Loucy (cell line): ENCODE measurements around the gene BTBD9.

ENCODE experiments used
- H2AFZ ChIP-seq: fragments of 200-600 bp; sonication (generic); 2 replicates; pipeline ENCODE4 v1.6.0; 2016; ENCODE audit warnings: antibody characterized with exemption, mild to moderate bottlenecking, low read length, moderate library complexity
- H3F3A ChIP-seq: fragments of 200-600 bp; 2 replicates; pipeline ENCODE4 v1.6.0; 2016; ENCODE audit warnings: antibody characterized with exemption, low read depth, mild to moderate bottlenecking
- H3K27me3 ChIP-seq: fragments of 200-600 bp; sonication (generic); 2 replicates; pipeline ENCODE4 v1.6.1; 2014; ENCODE audit warnings: low read length, mild to moderate bottlenecking; ENCODE audit not compliant: insufficient read depth, poor library complexity, severe bottlenecking
- H3K36me3 ChIP-seq: fragments of 200-600 bp; sonication (generic); 2 replicates; pipeline ENCODE4 v1.6.1; 2016; ENCODE audit warnings: low read length; ENCODE audit not compliant: insufficient read depth
- H3K4me1 ChIP-seq: fragments of 200-600 bp; sonication (generic); 2 replicates; pipeline ENCODE4 v1.5.1; 2014; ENCODE audit warnings: low read length, mild to moderate bottlenecking; ENCODE audit not compliant: insufficient read depth, poor library complexity, severe bottlenecking
- H3K4me2 ChIP-seq: fragments of 200-600 bp; sonication (generic); 2 replicates; pipeline ENCODE4 v1.6.0; 2014; ENCODE audit warnings: antibody characterized with exemption, low read length, low read depth, mild to moderate bottlenecking; ENCODE audit not compliant: poor library complexity, severe bottlenecking
- H3K4me3 ChIP-seq: fragments of 200-600 bp; sonication (generic); 2 replicates; pipeline ENCODE4 v1.5.1; 2014; ENCODE audit warnings: low read length, mild to moderate bottlenecking, mixed read lengths; ENCODE audit not compliant: poor library complexity, severe bottlenecking
- H3K79me2 ChIP-seq: fragments of 200-600 bp; sonication (generic); 2 replicates; pipeline ENCODE4 v1.6.1; 2014; ENCODE audit warnings: low read length; ENCODE audit not compliant: insufficient read depth
- H3K9ac ChIP-seq: fragments of 200-600 bp; sonication (generic); 2 replicates; pipeline ENCODE4 v1.6.0; 2014; ENCODE audit warnings: mild to moderate bottlenecking, low read depth, low read length, moderate library complexity; ENCODE audit not compliant: poor library complexity, severe bottlenecking
- H3K9me2 ChIP-seq: fragments of 200-600 bp; sonication (generic); replicated peaks from 2 replicates; pipeline ENCODE4 v1.6.1; 2016; ENCODE audit warnings: low read depth, low read length, mixed read lengths
- H3K9me3 ChIP-seq: fragments of 200-600 bp; sonication (generic); 2 replicates; pipeline ENCODE4 v1.6.1; 2014; ENCODE audit warnings: mild to moderate bottlenecking, antibody characterized with exemption, low read length, low read depth; ENCODE audit not compliant: insufficient read depth
- H4K20me1 ChIP-seq: fragments of 200-600 bp; sonication (generic); 2 replicates; pipeline ENCODE4 v1.6.0; 2014; ENCODE audit warnings: antibody characterized with exemption, low read length, mild to moderate bottlenecking; ENCODE audit not compliant: insufficient read depth, poor library complexity, severe bottlenecking
- EZH2phosphoT487 ChIP-seq: fragments of 200-600 bp; IDR thresholded peaks from 2 replicates; pipeline ENCODE4 v1.6.1; 2018; ENCODE audit warnings: antibody characterized with exemption, mild to moderate bottlenecking, moderate library complexity, borderline replicate concordance
- TF ChIP-seq, protein P1 (sequence below): fragments of 200-600 bp; sonication (generic); conservative IDR thresholded peaks from 2 replicates; pipeline ENCODE4 v1.5.1; 2014; ENCODE audit warnings: mild to moderate bottlenecking, antibody characterized with exemption, low read length

Gene BTBD9

DNA sequence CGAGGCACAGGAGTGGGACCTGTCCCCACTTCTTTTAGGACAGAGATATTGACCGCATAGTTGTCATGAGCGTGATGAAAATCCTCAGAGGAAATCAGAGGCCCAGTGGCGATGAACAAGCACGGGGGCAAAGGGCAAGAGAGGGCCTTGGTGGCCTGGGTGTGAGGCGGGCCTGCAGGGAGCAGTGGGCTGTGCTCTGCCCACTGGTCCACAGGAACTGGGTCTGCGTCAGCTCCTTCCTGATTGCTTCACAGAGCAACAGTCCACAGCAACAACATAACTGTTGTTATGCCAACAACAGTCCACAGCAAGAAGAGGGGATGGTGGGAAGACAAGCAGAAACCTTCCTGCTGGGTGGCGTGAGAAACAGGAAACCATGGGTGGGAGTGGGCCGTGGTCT, 484.6 kb downstream of the BTBD9 start:
- Histone ChIP-seq H3K4me3 (no peak overlapping the region), H3F3A (no peaks in the 10 kb centered on the region), H2AFZ (no peak overlapping the region), H3K36me3 (peaks cover 24% of the 10 kb centered on the region; the same call in 1 of the 2 replicates), H3K9ac (no peak overlapping the region), H3K27me3 (no peaks in the 10 kb centered on the region), H3K79me2 (no peaks in the 10 kb centered on the region; the same call in 1 of the 2 replicates), H3K4me1 (no peaks in the 10 kb centered on the region), H3K4me2 (no peak overlapping the region), H3K9me3 (no peaks in the 10 kb centered on the region), H3K9me2 (no peaks in the 10 kb centered on the region), H4K20me1 (no peaks in the 10 kb centered on the region)
- TF ChIP-seq EZH2phosphoT487, result no peak
- TF ChIP-seq, protein P1, sequence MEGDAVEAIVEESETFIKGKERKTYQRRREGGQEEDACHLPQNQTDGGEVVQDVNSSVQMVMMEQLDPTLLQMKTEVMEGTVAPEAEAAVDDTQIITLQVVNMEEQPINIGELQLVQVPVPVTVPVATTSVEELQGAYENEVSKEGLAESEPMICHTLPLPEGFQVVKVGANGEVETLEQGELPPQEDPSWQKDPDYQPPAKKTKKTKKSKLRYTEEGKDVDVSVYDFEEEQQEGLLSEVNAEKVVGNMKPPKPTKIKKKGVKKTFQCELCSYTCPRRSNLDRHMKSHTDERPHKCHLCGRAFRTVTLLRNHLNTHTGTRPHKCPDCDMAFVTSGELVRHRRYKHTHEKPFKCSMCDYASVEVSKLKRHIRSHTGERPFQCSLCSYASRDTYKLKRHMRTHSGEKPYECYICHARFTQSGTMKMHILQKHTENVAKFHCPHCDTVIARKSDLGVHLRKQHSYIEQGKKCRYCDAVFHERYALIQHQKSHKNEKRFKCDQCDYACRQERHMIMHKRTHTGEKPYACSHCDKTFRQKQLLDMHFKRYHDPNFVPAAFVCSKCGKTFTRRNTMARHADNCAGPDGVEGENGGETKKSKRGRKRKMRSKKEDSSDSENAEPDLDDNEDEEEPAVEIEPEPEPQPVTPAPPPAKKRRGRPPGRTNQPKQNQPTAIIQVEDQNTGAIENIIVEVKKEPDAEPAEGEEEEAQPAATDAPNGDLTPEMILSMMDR, result no peak

DNA sequence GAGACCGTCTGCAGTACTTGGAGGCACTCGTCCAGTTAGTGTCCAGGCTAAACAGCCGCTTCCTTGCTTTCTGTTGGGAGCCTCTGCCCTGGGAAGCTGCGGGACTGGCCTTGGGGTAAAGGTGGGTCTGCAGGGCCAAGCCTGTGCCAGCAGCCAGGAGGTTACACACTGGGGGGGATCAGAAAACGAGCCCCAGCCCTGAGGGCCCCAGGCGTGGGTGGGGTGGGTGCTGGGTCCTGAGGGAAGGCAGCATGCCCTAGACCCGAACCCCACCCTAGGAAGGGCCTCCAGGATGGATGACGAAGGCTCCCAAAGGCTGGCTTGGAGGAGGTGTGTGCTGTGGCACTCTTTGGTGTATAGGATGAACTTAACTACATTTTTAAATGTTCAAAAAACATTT, 485.0 kb downstream of the BTBD9 start:
- Histone ChIP-seq H3K9ac (no peak overlapping the region), H3K4me2 (no peak overlapping the region), H3K4me1 (no peaks in the 10 kb centered on the region)

DNA sequence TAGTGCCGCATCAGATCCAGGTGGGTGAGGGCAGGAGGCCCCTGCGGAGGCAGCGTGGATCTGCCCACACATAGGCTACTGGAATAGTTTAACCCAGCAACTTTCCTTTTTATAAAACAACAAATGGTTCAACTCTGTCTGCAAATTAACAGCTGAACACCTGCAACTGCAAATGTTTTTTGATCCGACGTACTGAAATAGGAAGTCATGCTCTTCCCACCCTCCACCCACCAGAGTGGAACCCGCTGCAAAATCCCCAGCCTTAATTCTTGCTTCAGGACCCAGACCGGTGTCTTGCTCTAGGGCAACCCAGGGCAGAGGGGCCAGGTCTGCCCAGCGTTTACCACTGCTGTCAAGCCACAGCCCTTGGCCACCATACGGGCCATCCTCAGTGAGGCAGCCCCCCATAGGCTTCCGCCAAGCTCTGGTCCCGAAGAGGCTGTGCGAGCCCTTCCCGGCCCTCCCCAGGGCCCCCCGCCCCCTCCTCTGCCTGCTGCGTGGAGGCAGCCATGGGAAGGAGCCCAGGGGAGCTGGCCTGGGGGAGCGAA, 485.9 kb downstream of the BTBD9 start:
- TF ChIP-seq, protein P1, result no peak
- TF ChIP-seq EZH2phosphoT487, result no peak

More for the DNA sequence above, 485.0 kb downstream of the BTBD9 start:
- Histone ChIP-seq H3K9me2 (no peaks in the 10 kb centered on the region), H3K79me2 (no peaks in the 10 kb centered on the region; the same call in 1 of the 2 replicates), H4K20me1 (no peaks in the 10 kb centered on the region), H3F3A (no peaks in the 10 kb centered on the region), H3K4me3 (no peak overlapping the region), H3K27me3 (no peaks in the 10 kb centered on the region), H3K36me3 (peaks cover 28% of the 10 kb centered on the region; the same call in 1 of the 2 replicates), H3K9me3 (no peaks in the 10 kb centered on the region), H2AFZ (no peak overlapping the region)
- no peak for TF ChIP-seq EZH2phosphoT487
- TF ChIP-seq, protein P1, result no peak

More for the DNA sequence above, 485.9 kb downstream of the BTBD9 start:
- Histone ChIP-seq H3K36me3 (peaks cover 29% of the 10 kb centered on the region; the same call in 1 of the 2 replicates), H3K9me3 (no peaks in the 10 kb centered on the region), H3F3A (no peaks in the 10 kb centered on the region), H3K79me2 (no peaks in the 10 kb centered on the region; the same call in 1 of the 2 replicates), H3K4me1 (no peaks in the 10 kb centered on the region), H3K9me2 (no peaks in the 10 kb centered on the region), H4K20me1 (no peaks in the 10 kb centered on the region), H2AFZ (no peak overlapping the region), H3K4me2 (no peak overlapping the region), H3K27me3 (no peaks in the 10 kb centered on the region), H3K9ac (no peak overlapping the region), H3K4me3 (no peak overlapping the region)
